Measurements from ENCODE around the gene TRIO. TPM values are rescaled to one million over a fixed set of nuclear protein-coding genes. Genes with fewer than 3 reads are reported as not detected.

The TRIO gene
- total RNA-seq, 4 donors from 2014 or later, result 186 to 388 (median 285) TPM

DNA sequence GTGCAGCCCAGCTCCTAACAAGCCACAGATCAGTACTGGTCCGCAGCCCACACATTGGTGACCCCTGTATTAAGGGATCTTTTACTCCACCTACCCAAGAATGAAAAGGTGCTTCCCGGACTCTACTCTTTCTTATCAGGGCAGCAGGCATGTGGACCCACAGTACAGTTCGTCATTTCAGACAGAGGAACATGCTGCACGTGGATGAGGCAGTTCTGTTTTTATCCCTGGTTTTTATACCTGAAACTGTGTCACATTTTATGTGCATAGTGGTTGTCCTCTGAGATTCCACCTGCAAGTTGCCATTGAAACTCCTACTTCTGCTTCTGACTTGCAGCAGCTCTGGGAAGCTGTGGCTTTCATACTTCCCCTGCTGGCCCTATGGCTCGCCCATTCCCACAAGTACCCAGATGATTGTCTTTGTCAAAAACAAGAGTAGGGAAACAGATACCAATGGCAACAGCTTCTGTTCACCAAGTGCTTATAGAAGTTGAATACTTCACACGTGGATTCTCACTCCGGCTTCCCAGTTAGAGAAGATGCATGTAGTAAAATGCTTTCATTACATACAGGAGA, 208.0 kb downstream of the TRIO start:
- Histone ChIP-seq H3K36me3 (peaks cover 0 to 3% (median 0%) of the 10 kb centered on the region in 4 donors), H3K4me3 (no peak overlapping the region), H3K27ac (no peak overlapping the region), H3K27me3 (no peaks in the 10 kb centered on the region), H3K9me3 (no peaks in the 10 kb centered on the region), H3K4me1 (no peaks in the 10 kb centered on the region)
- no peak for DNase-seq
- intact Hi-C loops (cut with DNase I; ENCODE audit: low total_unique reads) (loop anchor here (10.0 kb wide), 1 partner anchor 366 kb away; no protein-coding TSS in a partner anchor), in situ Hi-C loops (cut with MboI; ENCODE audit: low pct_ligation_motif_present in 1 of 4, low pct_unique_long_range_greater_than_20kb in 1 of 4, low sequenced_read_pairs in 3 of 4) (loop anchor here in 3 of 4 donors (25.0 kb wide), 3 partner anchors 286 to 661 kb away; no protein-coding TSS in a partner anchor)
- 67 to 80% methylated on average over 1 to 7 of the region's 7 CpGs for WGBS, 2 donors (ENCODE audit: low coverage in 1 of 2)
- no peak for TF ChIP-seq POLR2A (IDR thresholded peaks at IDR 0.05)
- TF ChIP-seq, protein P1, sequence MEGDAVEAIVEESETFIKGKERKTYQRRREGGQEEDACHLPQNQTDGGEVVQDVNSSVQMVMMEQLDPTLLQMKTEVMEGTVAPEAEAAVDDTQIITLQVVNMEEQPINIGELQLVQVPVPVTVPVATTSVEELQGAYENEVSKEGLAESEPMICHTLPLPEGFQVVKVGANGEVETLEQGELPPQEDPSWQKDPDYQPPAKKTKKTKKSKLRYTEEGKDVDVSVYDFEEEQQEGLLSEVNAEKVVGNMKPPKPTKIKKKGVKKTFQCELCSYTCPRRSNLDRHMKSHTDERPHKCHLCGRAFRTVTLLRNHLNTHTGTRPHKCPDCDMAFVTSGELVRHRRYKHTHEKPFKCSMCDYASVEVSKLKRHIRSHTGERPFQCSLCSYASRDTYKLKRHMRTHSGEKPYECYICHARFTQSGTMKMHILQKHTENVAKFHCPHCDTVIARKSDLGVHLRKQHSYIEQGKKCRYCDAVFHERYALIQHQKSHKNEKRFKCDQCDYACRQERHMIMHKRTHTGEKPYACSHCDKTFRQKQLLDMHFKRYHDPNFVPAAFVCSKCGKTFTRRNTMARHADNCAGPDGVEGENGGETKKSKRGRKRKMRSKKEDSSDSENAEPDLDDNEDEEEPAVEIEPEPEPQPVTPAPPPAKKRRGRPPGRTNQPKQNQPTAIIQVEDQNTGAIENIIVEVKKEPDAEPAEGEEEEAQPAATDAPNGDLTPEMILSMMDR (IDR thresholded peaks at IDR 0.05), result no peak

DNA sequence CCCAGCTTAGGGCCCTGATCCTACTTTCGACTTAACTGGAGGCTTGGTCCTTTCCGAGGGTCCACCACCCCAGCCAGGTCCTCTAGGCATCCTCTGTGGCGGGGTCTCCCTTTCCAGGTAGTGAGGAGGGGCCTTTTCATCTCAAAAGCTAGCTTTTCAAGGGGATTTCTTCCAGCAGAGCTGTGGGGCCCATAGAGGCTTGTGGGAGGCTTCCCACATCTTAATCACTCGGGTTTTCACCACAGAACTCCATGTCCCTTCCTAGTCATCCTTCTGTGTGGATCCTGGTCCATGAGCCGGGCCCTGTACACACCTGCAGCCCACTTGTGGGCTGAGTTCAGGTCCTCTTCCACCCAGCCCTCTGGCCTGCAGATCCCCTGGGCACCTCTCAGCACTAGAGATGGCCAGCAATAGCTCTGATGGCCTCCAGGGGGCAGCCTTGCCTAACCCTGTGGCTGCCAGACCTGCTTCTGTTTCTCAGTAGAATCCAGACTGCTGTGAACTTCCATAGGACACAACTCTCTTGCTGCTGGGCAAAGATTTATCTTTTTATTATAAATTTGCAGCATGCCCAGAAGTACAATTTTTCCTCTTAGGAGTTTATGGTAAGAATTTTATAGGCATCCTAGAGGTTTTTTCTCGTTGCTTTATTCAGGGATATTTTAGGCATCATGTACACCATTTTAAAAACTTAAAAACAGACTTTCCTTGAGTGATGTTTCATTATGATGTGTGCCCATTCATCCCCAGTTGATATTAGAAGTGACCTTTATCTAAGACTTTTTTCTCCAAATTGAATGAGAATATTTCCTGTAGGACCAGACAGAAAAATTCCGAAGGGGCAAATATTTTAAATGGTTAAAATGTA, 208.9 kb downstream of the TRIO start:
- no peaks in the 10 kb centered on the region for H3K27me3 ChIP-seq
- DNase-seq, result peak; percentile 66
- WGBS, 2 donors (ENCODE audit: low coverage in 1 of 2), result 50 to 68% methylated on average over 2 to 7 of the region's 7 CpGs
- no peaks in the 10 kb centered on the region for H3K36me3 ChIP-seq
- intact Hi-C loops (cut with DNase I; ENCODE audit: low total_unique reads), result loop anchor here (10.0 kb wide), 1 partner anchor 367 kb away; no protein-coding TSS in a partner anchor
- in situ Hi-C loops (cut with MboI; ENCODE audit: low pct_ligation_motif_present in 1 of 4, low pct_unique_long_range_greater_than_20kb in 1 of 4, low sequenced_read_pairs in 3 of 4), result loop anchor here in 3 of 4 donors (25.0 kb wide), 3 partner anchors 285 to 660 kb away; no protein-coding TSS in a partner anchor
- no peak overlapping the region for H3K4me3 ChIP-seq
- no peaks in the 10 kb centered on the region for H3K9me3 ChIP-seq
- H3K27ac ChIP-seq, result no peak overlapping the region
- peak in 1 of 3 donors; percentile 9 for TF ChIP-seq POLR2AphosphoS5 (IDR thresholded peaks at IDR 0.05)
- TF ChIP-seq, protein P1 (IDR thresholded peaks at IDR 0.05), result peak; percentile 79 to 95 (median 95)
- TF ChIP-seq POLR2A (IDR thresholded peaks at IDR 0.05), result no peak
- no peak for TF ChIP-seq EP300 (IDR thresholded peaks at IDR 0.05; ENCODE audit: low read depth)
- peaks cover 0 to 4% (median 0%) of the 10 kb centered on the region in 4 donors for H3K4me1 ChIP-seq

DNA sequence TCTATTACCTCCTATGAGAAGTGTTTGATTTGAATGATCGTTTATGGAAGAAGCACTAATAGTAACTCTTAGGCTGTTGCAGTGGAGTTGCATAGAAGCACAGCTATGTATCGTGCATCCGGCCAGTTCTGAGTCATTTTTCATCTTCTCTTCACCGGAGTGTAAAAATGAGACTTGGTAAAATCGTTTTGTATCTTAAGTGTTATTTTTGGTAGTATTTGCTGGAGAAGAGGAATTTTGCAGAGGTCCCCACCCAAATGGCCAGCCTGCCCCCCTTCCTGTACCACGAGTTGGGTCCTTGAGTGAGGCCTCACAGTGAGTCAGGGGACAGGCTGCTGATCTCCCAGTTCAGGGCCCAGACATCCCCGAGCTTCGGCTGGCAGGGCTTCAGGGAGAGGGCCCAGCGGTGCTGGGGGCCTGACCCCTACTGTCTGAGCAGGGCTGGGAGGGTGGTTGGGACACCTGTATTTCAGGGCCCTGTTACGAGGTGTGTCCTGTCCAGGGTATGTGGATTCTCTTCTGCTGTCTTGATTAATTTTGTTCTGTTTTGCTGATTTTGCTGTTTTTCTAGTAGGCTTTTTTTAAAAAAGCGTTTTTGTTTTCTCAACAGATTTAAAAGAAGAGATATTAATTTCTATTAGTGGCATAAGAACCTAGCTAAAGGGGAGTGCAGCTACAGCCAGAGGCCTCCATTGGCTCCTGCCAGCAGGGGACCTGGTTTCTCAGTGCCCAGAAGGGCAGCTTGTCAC, 210.8 kb downstream of the TRIO start:
- intact Hi-C loops (cut with DNase I; ENCODE audit: low total_unique reads), result loop anchor here (10.0 kb wide), 1 partner anchor 369 kb away; no protein-coding TSS in a partner anchor
- WGBS, 2 donors (ENCODE audit: low coverage in 1 of 2), result 86 to 89% methylated on average over 4 to 11 of the region's 11 CpGs

More for the DNA sequence above, 210.8 kb downstream of the TRIO start:
- Histone ChIP-seq H3K9me3 (no peaks in the 10 kb centered on the region), H3K4me1 (peaks cover 0 to 7% (median 0%) of the 10 kb centered on the region in 4 donors), H3K36me3 (peaks cover 0 to 6% (median under 1%) of the 10 kb centered on the region in 4 donors), H3K27ac (no peak overlapping the region), H3K4me3 (no peak overlapping the region), H3K27me3 (no peaks in the 10 kb centered on the region)
- DNase-seq, result no peak
- in situ Hi-C loops (cut with MboI; ENCODE audit: low pct_ligation_motif_present in 1 of 4, low pct_unique_long_range_greater_than_20kb in 1 of 4, low sequenced_read_pairs in 3 of 4), result loop anchor here in 3 of 4 donors (25.0 kb wide), 3 partner anchors 283 to 658 kb away; no protein-coding TSS in a partner anchor
- no peak for TF ChIP-seq POLR2A (IDR thresholded peaks at IDR 0.05)
- TF ChIP-seq POLR2AphosphoS5 (IDR thresholded peaks at IDR 0.05), result no peak
- TF ChIP-seq EP300 (IDR thresholded peaks at IDR 0.05; ENCODE audit: low read depth), result no peak
- TF ChIP-seq, protein P1 (IDR thresholded peaks at IDR 0.05), result no peak

Measured in transverse colon (tissue), 4 donors.